GM19463 (cell line): ENCODE results near the gene SBNO2.
A peak's percentile ranks its signal among the peaks of the same experiment; 100 is the strongest.
"Not testable (repeated sequence)": the region's sequence is repeated elsewhere in the genome, so short reads cannot be mapped to it uniquely, and the experiment has no call there.

Source experiments
- ATAC-seq: cut with Tn5 transposase; IDR thresholded peaks from one replicate; pipeline ENCODE4 v1.9.1; 2021; ENCODE audit warnings: mild to moderate bottlenecking, moderate library complexity; ENCODE audit not compliant: unreplicated experiment

The SBNO2 gene

DNA sequence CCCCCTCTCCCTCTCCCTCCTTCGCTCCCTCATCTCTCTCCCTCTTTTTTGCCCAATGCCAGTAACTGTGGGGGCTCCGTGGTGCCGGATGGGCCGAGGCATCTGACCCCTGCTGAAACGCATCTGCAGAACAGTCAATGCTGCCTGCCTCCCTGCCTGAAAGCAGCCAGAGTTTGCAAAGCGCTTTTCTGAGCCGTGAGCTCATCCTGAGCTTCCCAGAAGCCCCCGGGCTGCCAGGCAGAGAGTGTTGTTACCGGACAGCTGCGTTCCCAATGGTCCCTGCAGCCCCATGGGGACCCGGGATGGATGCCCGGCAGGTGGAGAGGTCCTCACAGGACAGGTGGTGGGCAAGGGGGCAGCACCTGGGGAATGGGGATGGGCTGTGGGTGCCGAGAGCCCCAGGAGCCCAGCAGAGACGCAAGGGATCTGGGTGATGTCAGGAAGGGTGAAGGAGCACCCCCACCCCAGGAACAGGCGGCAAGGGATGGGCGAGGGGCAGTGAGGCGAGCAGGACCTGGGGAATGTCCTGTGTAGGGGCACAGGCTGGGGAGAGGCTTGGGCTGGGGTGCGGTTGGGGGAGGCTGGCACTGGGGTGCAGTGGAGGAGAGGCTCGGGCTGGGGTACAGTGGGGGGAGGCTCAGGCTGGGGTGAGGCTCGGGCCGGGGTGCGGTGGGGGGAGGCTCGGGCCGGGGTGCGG is 37.3 kb downstream of the SBNO2 start:
- ATAC-seq: no peak

DNA sequence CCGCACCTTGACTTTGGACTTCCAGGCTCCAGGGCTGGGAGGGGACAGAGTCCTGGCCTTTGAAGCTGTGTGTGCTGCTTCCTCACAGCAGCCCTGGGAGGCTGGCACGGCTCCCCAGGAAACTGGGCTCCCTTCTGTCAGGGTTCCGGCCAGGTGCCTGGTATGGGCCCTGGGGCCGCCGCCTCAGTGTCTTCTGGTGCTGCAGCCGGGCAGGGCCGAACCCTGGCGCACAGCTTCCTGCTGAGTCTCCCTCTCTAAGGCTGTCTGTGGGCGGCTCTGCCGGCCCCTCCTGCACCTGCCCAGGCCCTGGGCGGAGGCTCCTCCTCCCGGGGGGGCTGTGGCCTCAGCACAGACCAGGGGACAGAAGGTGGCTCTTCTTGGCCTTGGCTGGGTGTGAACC is 37.9 kb downstream of the SBNO2 start:
- ATAC-seq: no peak

DNA sequence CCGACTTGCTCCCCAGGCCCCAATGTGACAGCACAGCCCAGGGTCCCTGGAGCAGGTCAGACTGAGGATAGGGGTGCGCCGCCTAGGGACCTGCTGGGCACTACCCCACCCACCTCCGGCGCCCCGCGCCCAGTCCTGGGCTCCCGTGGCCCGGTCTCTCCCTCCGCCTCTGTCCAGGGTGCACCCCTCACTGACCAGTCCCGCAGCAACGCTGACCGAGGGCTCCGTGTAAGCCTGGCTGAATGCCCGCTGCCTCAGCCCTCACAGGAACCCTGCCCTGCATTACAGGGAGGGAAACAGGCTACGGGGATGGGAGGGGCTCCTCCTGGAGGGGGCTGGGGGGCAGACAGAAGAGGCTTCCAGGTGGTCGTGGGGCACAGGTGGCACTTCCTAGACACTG is 38.6 kb downstream of the SBNO2 start:
- no peak for ATAC-seq

DNA sequence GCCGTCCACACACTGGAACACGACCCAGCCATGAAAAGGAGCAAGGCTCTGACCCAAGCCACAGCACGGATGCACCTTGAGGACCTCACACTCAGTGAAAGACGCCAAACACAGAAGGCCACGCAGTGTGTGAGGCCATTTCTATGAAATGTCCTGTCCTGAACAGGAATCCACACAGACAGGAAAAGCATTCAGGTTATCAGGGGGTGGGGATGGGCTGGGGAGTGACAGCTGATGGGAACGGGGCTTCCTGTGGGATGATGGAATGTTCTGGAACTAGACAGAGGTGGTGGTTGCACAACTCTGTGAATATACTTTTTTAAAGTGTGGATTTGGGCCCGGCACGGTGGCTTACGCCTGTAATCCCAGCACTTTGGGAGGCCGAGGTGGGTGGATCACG is 39.6 kb downstream of the SBNO2 start:
- ATAC-seq: no peak

DNA sequence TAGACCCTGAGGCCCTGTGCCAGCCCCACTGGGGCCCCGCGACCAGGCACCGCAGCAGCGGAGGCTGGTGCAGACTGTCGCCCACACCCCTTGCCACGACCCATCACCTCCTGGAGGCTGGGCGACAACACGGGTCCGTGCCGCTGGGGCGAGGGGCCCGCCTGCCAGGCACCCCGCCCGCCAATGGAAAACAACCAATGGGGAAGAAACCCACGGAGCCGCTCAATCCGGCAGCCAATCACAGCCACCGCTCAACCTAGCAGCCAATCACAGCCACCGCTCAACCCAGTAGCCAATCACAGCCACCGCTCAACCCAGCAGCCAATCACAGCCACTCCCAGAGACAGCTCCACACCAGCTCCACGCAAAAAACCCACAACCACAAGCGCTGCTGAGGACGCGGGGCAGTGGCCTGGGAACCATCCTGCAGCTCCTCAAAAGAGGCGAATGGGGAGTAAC is 40.6 kb downstream of the SBNO2 start:
- peak; percentile 57 for ATAC-seq

DNA sequence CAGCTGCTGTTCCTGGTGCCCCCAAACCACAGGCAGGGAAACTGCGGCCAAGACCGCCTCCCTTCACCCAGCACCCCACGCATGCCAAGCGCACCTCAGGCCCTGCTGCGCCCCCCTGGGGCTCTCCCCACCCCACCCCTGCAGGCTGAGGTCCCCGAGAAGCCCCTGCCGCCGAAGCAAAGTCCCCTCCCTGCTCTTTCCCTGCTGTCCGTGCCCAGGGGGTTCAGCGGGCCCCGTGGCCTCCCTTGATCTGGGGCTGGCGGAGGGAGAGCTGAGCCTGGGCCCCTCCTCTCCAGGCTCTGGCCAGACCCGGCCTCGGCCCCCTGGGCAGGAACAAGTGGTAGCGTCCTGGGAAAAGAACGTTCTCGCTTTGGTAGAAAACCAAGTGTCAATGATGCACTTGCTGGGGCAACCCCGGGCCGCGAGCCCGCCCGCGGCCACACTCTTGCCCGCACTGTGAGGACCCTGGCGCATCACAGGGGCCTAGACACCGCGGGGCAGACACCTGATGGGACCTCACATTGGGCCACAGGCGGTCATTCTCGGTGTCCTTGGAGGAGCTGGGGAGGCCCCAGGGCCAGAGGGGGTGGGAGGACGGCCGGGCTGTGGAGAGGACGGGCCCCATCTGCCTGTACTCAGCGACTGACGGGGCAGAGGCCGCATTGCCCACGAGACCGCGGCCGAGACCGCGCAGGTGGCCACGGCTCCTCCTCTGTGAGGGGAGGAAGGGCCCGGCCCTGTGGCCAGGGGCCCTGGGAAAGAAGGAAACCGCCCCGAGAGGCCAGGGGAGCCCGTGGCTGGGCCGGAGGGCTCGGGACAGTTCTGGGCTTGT is 41.3 kb downstream of the SBNO2 start:
- ATAC-seq: no peak

DNA sequence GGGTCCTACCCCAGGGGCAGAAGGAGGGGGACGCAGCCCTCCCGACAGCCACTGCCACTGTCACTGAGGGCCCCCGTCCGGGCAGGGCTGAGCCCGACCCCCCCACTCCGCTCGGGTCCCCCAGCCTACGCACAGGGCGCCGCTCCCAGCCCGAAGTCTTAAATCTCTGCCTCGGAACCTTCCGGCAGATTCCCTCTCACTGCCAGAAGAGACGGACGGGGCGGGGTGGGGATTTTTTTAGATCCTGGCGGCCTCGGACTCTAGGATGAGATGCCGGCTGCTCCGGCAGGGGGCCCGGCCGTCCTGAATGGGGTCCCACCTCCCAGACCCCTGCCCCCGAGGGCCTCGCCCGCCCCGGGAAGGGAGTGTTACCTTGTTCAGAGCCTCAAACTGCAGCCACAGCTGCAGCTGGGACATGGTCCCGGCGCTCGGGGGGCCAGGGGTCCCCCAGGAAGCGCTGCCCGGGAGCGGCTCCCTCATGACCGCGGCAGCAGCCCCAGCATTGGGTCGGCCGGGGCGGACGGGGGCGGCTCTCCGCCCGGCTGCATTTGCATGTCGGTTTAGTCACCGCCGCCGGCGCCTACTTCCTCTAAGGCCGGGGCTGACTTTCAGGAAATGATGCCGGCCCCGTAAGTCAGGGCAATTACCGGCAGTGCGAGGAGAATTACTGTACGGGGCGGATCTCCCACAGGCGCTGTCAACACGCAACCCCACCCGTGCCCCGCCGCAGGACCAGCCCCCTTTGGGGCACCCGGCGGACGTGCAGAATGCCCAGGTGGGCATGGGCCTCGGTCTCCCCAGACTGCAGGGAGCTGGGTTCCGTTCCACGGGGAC is 42.1 kb downstream of the SBNO2 start:
- ATAC-seq: peak; percentile 55

DNA sequence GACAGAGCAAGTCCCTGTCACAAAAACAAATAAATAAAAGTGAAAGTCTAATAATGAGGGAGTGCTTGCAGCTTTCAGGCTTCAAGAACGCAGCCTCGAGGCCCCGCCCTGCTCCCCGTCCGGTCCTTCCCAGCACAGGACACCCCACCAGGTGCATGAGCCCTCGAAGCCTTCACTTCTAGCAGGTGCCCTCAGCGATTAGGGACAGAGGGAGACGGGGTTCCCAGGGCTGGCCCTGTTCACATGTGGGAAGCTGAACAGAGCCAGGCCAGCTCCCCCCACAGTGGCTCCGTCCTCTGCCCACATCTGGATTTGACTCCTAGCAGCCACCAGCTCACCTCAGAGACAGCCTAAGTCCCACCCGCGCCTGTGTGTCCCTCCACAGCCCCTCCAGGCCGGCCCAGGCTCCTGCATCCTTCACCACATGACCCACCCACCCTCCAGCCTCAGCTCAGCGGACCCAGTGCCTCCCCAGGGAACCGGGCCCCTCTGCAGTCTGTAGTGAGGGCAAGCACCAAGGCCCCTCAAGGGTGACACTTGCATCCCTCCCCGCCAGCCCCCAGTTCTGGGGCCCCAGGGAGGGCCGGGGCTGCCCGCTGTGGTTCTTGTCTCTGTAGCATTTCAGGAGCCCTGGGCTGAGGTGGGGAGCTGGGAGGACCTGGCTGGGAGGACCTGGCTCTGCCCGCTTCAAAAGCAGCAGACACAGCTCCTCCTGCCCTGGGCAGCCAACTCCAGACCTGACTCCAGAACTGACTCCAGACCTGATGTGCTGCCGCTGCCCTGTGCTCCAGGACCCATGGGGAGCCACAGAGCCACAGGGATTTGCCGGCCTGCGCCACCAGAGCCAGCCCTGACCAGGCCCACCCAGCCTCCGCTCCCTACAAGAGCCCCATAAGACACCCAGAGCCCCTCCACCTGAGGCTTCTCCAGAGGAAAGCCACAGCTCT is 43.0 kb downstream of the SBNO2 start:
- no peak for ATAC-seq

DNA sequence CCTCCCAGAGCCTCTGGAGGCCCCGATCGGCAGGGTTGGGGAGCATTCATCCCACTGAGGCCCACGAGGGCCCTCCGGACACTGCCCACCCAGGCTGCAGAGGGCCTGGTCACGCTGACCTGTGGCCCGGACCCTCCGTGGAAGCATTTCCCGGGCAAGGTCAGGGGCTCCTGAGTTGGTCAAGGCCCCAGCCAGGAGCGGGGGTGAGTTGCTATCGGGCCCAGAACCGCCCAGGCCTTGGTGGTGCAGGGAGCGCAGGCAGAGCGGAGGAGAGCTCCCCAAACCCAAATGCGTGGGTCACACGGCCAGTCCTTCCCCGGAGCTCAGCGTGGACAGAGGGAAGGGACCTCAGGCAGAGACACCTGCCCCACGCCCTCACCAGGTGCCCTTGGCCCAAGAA is 44.5 kb downstream of the SBNO2 start:
- no peak for ATAC-seq

DNA sequence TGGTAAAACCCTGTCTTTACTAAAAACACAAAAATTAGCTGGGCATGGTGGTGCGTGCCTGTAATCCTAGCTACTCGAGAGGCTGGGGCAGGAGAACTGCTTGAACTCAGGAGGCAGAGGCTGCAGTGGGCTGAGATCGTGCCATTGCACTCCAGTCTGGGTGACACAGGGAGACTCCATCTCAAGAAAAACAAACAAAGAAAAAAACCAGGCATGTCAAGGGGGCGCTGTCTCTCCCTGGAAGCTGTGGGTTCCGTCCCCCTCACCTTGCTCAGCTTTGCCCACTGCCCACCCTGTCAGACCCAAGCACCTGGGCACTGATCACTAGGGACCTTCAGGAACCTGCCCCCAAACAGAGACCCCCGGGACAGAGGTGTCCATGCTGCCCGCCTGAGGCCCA is 45.0 kb downstream of the SBNO2 start:
- ATAC-seq: not testable (repeated sequence)

DNA sequence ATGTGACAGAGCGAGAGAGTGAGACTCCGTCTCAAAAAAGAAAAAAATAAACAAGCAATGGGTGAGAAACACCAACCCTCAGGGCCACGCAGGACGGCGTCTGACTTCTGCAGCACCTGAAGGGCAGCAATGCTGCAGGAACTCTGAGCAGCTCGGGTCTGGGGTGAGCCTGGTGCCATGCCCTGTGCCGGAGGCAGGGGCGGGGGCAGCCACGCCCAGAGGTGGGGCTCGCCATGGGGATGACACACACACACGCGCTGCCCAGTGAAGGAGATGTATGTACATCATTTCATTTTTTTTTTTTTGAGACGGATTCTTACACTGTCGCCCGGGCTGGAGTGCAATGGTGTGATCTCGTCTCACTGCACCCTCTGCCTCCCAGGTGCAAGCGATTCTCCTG is 46.0 kb downstream of the SBNO2 start:
- ATAC-seq: no peak

DNA sequence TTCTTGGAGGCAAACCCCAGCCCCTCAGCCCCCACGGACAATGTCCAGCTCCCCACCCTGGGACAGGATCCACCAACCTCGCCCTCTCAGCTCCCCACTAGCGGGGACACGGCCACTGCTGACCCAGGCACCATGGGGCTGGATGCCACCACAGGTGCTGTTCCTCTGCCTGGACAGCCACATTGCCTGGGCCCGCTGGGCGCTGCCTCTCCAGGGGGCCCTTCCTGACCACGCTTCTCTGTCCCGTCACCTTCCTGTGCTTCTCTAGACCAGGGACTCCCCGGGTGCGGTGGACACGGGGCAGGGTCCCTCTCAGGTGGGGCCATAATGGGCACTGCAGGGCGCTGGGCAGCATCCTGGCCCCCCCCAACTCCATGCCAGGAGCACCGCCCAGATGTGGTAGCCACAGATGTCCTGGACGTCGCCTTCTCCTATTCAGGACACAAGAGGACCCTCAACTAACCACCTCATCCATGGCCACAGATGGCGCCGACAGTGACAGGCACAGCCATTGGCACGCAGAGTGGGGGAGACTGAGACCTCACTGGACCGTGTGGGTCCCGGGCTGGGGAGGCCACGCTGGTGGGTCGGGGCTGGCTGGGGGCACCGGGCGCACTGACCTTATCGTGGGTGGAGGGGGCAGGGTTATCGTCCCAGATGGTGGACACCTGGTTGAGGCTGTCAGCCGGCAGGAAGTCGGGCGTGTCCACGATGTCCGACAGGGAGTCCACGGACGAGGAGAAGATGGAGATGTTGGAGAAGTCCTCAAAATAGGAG is 46.9 kb downstream of the SBNO2 start:
- no peak for ATAC-seq

DNA sequence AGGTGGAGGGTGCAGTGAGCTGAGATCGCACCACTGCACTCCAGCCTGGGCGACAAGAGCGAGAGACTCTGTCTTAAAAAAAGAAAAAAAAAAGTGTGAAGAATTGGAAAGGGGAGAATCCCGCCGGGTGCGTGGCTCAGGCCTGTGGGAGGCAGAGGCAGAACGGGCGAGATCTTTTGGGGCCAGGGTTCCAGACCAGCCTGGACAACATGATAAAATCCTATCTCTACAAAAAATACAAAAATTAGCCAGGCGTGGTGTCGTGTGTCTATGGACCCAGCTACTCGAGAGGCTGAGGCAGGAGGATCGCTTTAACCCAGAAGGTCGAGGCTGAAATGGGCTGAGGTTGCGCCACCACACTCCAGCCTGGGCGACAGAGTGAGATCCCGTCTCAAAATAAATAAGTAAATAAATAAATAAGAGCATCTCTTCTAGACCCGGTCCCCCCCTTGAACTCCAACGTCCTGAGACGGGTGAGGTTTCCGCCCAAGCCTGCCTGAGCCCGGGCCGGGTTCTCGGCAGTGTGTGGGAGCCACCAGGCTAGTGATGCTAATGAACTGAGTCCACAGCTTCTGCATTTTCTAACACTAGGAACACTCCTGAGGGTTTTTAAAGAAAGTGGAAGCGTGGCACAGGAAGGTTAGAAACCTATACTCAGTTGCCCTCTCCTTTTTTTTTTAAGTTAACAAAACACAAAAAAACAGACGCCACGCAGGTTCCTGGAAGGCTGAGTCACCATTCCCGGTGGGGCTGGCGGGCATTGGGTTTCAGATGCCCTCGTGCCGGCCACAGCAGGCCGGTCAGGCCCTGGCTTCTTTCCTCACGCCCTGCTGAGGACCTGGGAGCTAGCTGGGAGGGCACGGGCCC is 48.2 kb downstream of the SBNO2 start:
- no peak for ATAC-seq

DNA sequence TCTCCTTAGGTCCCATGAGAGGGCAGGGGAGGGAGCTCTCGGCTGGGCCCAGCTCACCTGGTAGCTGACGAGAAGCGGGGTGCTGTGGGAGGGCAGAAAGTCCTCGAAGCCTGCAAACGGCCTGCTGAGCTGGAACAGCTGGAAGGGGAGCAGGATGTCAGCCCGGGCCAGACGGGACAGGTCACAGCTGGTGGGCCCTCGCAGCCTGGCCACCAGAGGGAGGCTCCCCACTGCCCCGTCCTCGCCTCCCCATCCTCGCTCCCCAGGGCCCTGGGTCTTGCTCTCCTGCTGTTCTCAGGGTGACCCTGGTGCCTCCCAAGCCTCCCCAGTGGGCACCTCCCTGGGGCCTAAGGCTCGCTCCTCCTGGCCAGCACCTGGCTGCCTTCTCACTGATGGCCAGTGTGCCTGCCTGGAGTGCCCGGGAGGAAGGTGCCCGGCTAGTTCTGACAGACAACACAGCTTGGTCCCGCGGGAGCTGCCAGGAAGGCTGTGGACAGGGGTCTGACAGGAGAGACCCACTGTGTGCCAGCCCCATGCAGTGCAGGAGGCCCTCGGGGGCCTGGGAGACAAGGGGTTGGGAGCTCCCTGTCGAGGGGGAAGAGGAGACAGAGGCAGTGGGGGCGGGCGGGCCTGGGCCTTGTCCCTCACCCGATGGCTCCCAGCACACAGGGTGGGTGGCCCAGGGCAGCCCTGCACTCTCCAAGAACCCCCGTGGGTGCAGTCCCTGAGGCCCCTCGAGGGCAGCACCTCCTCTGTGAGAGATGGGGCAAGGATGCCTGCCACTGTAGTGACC is 50.0 kb downstream of the SBNO2 start:
- ATAC-seq: no peak

DNA sequence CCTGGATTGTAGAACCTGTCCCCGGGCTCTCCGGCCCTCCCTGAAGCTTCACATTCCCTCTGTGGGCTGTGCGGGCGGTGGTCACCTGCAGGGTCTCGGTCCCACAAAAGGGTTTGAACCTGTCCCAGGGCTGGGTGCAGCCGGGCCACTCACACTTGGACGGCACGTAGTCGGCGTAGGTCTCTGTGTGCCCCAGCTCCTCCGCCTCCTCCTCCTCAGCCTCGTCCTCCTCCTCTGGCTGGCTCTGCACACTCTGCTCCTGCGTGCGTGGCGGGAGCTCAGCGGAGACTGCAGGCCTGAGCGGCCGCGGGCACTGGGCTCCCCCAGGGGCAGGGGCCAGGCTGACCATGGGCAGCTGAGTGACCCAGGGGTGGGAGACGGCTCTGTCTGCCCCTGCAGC is 50.7 kb downstream of the SBNO2 start:
- no peak for ATAC-seq

DNA sequence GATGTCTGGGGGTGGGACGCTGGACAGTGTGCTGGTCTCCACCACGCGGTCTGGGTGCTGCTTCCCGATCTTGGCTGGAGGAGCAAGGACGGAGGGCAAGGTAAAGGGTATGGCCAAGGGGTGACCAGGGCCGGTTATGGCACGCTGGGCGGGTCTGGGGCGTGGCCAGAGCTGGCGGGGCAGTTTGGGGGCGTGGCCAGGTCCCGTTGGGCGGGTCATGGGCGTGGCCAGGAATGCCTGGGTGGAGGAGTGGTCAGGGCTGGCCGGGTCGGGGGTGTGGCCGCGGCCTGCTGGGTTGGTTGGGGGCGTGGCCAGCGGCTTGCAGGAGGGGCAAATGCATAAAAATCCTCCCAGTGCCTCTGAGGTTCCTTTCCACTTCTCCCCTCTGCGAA is 51.1 kb downstream of the SBNO2 start:
- no peak for ATAC-seq

DNA sequence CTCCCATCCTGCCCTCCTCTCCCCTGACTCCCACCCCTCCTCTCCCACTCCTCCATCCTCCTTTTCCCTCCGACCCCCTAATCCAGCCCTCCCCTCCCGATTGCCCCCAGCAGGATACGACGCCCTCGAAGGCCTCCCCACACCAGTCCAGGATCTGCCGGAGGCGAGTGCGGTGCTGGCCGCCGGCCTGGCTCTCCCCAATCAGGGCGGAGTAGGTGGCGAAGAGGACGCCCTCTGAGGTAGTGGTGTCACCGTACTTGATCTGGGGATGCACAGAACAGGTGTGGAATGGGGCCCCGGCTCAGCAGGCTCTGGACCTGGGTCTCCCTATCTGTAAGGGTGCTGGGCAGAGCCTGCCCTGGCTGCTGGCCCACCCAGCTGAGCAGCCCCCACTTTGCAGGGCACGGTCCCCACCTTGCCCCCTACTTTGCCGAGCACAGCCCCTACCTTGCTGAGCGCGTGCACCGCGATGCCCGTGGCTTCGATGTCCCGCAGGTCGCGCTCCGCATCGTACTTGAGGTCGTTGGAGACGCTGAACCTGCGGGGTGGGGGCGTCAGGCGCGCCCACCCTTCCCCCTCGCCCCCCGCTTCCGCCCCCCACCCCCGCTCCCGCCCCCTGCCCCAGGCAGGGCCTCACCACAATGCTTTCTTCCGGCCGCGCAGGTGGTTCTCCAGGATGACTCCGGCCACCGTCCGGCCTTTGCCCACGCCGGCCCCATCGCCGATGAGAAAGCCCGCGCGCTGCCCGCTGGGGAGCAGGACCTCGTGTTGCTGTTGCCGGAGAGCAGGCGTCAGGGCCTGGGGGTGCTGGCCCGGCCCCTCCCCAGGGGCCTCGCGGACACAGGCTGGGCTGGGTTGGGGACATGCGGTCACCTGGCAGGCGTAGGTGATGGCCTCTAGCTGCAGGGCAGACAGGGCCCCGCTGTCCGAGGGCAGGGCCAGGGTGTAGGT is 51.8 kb downstream of the SBNO2 start:
- no peak for ATAC-seq
